GM21619 (cell line): Measurements from ENCODE around the gene LCN9.
"Not testable (repeated sequence)": the region's sequence is repeated elsewhere in the genome, so short reads cannot be mapped to it uniquely, and the experiment has no call there.

ENCODE experiments used
- ATAC-seq: cut with Tn5 transposase; IDR thresholded peaks from one replicate; pipeline ENCODE4 v1.9.1; 2021; ENCODE audit not compliant: unreplicated experiment

LCN9 gene, protein sequence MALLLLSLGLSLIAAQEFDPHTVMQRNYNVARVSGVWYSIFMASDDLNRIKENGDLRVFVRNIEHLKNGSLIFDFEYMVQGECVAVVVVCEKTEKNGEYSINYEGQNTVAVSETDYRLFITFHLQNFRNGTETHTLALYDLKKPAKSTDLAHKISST

DNA sequence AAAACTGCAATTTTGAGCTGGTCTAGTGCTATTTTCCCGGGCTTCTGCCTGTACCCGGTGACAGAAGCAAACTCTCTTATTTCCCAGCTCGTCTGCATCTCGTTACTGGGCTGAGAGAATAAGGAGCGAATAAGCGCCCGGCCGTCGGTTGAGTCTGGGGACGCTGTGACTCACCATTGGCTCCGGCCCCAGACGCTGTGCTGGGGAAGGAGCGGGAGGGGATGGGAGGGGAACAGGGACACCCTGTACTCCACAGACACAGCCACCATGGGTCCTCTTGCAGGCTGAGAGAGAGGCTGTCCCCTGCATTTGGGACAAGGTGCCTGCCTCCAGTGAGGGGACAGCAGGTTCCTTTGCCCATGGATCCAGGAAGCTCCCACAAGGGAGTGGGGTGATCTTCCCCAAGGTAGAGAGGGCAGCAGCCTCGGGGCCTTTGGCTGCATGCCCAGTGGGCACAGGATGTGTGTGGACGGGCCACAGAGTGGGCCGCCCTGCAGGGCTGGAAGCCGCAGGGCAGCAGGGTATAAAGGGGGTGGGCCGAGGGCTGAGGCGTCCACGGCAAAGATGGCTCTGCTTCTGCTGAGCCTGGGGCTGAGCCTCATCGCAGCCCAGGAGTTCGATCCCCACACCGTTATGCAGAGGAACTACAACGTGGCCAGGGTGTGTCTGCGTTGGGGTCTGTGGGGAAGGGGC is at the start of gene LCN9:
LCN9 (plus strand) TSS at position 552 of the 693 bp plus-strand sequence; CDS start at position 565, 13 bp downstream.
- no peak for ATAC-seq

DNA sequence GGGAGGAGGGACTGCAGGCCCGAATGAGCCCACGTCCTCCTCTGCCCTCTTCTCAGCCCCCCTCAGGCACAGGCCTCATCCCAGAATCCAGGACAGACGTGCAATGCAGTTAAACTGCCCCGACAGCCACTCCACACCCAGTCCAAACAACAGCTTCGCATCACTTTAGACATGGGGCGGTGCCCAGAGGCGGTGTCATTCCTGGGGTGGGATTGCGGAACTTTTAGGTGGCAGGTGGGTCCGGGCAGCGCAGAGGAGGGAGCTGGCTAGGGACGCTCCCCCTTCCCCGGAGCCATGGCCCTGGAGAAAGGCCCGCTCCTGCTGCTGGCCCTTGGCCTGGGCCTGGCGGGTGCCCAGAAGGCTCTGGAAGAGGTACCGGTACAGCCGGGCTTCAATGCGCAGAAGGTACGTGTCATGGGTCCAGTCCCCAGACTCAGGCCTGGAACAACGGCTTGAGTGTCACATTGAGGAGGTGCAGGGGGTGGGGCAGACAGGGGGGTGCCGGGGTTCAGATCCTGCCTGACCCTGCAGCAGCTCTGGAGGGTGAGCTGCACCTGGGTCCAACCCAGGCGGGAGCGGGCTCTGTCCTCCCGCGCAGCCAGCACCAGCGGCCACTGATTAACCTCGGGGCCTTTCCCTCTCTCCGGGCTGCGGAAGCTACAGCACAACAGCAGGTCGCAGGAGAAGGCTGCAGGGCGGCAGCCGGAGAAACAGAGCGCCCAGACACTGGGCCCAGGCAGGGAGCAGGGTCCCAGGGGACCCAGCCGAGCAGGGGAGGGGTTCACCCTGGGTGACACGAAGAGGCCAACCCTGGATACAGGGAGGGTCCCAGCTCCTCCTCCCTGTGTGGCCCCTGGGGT is 48.9 kb upstream of the LCN9 start:
- ATAC-seq: no peak

DNA sequence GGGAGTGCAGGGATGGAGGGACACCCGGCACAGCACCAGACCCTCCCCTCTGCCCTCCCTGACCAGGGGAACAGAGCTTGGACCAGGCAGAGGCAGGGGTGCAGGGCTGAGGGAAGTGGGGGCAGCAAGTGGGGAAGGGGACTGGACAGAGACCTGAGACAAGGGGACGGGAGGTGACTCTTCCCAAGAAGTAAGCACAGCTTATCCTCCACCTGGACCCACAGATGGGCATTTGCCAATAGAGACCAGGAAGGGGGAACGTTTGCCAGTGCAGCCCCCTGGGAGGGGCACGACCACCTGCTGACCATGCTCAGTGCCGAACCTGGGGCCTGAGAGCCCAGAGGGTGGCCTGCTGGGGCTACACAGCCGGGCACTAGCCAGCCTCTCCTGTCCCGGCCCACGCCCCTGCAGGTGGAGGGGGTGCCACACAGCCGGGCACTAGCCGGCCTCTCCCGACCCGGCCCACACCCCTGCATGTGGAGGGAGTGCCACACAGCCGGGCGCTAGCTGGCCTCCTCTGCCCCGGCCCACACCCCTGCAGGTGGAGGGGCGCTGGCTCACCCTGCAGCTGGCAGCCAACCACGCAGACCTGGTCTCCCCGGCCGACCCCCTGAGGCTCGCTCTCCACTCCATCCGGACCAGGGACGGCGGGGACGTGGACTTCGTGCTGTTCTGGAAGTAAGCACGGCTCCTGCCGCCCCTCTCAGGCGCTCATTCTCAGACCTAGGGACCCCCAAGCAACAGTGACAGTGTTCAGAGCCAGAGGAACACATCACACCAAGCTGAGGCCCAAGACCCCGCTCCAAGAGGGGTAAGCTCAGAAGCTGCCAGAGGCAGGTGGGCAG is 48.1 kb upstream of the LCN9 start:
- ATAC-seq: no peak

DNA sequence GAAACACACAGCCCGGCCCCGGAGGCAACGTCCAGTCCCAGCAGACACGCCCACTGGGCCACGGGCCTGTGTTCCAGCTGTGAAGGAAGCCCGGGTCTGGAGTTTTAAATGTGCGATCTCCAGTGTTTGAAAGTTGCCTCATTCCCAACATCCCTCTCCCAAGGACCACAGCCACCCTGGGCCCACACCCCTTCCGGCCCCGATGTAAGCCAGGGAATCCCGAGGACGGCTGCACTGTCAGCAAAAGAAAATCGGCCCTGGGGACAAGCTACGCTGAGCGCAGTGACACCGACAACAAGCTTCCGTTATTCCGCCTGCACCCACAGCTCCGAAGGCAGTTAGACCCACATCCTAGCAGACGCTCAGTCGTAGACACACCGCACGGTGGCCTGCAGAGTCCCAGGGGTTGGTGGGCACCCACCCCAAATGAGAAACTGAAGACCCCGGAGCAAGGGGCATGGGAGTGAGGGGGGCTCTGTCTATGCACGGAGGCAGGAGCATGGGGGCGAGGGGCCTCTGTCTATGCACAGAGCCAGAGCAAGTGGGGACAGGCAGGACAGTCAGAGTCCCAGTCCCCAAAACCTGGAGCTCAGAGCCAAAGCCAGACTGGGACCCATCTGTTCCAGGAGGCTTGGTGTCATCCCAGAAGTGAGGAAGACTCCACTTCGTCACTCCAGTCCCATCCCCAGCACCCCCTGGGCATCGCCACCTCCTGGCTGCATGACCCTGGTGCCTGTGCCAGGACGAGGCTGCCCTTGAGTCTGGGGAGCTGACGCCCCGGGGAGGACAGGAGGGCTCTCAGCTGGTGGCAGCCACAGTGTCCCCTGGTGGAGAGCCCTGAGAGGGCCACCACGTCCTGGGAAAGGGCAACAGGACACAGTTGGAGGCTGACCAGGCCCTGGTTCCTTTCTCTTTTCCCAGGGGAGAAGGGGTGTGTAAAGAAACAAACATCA is 47.2 kb upstream of the LCN9 start:
- ATAC-seq: no peak

DNA sequence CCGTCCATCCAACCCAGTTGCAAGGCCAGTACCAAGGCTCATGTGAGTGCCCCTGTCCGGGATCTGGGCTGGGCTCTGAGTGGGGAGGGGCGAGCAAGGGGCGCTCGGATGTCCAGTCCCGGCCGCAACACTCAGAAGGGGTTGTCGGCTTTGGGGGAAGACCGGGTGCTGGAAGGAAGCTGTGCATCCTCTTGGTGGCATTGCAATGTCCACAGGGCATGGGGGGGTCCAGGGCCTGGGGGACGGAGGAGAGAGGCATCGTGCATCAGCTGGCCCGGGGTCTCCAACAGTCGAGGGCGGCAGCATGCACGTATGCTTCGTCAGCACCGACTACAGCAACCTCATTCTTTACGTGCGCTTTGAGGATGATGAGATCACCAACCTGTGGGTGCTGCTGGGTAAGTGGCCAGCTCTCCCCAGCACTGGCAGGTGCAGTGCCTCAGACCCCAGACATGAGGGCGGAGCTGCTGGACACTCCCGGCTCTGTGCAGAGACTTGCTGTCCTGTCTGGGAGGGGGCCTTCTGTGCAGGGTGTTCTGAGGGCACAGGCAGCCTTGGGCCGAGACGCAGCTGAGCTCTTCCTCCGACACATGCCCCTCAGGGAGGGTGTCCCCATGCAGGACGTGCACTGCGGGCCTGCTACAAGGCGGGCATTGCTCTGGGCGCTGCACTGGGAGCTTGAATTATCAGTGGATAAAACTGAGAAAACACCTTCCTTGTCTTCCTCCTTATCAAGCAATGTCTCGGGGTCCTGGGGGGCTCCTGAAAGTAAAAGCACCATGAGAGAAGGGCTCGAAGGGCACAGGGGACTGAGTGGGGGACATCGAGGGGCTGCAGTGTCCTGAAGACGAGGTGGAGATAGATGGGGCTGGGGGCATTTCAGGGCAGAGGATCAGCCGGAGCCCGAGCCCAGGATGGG is 46.2 kb upstream of the LCN9 start:
- no peak for ATAC-seq

DNA sequence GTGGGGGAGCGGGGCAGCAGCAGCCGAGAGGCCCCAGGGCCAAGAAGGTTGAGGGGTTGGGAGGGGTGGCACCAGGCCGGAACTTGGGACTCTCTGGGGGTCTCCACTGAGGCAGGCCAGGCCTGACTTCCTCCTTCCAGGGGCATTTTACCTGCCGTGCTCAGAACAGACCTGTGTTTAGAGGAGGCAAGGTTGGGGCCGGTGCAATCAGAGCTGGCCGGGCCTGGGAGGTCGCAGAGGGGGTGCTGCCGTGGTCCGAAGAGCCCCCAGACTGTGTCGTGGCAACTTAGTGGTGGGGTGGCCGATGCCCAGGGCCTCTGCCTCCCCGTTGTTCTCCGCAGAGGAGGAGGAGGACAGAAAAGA is 45.6 kb upstream of the LCN9 start:
- ATAC-seq: no peak

DNA sequence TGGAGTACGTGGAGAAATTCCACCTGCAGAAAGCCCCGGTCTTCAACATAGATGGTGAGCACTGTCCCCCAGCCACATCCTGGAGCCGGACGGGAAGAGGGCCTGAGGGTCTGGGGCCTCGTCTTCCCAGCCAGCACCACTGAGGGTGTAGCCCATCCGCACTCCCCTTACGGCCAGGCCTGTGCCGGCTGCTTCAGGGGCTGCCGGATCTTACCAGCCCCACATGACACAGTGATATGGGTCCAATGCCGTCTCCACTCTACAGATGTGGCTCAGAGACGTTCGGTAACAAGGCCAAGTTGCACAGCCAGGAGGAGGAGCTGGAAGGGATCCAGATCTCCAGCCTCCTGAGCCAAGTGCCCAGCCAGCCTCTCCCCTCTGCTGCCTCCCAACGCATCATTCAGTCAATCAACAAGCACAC is 45.1 kb upstream of the LCN9 start:
- no peak for ATAC-seq

DNA sequence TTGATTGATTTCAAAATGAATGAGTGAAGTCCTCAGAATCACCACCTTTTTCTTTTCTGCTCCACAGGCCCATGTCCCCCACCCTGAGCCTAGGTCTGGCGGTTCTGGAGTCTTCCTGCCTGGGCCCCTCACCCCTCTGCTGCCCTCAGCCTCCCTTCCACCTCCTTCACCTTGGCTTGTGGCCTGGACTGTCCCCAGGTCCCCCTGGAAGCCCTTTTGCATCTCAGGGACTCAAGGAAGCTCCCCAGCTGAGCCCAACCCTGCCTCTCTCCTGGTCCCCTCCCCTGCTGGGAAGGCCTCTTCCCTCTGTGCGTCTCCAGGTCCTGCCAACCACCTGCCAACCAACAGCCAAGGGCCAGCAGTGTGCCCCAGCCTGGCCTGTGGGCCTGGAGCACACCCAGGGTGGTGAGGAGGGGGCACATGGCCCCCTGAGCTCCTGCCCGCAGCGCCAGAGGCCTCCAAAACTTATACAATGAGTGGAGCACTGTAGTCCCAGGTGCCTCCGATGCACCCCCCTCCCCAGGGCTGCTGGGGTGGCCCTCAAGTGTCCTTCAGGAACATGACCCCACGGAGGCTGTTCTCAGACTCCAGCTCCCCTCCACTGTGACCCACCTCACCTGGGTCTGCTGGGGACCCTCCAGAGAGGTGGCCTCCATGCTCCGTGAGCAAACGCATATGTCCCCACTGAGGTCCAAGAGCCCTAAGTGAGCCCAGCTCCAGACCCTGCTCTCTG is 44.1 kb upstream of the LCN9 start:
- no peak for ATAC-seq

DNA sequence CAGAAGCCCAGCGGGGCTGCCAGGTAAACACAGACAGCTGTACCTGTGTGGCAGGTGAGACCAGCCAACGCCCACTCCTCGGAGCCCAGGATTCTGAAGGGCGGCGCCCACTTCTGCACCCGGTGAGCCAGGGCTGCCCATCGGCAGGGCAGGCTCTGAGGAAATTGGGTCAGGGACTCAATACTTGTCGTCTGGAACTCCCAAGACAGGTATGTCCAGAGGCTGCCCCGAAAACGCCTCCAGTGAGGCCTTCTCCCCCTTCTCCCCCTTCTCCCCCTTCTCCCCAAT is 43.6 kb upstream of the LCN9 start:
- ATAC-seq: no peak

DNA sequence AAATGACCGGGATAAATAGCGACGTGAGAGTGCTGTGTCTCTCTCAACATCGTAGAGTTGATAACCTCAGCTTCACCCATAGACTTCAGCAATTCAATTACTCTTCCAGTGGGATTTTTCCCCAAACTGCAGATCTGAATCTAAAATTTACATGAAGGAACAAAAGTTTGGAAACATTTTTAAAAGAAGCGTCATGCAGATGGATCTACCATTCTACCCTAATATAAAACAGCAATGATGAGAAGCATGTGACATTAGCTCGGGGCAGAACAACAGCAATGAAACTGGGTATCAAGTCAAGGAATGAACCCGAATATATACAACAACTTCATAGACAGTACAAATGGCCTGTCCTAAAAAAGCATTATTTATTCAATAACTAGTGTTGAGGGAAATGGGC is 42.6 kb upstream of the LCN9 start:
- no peak for ATAC-seq

DNA sequence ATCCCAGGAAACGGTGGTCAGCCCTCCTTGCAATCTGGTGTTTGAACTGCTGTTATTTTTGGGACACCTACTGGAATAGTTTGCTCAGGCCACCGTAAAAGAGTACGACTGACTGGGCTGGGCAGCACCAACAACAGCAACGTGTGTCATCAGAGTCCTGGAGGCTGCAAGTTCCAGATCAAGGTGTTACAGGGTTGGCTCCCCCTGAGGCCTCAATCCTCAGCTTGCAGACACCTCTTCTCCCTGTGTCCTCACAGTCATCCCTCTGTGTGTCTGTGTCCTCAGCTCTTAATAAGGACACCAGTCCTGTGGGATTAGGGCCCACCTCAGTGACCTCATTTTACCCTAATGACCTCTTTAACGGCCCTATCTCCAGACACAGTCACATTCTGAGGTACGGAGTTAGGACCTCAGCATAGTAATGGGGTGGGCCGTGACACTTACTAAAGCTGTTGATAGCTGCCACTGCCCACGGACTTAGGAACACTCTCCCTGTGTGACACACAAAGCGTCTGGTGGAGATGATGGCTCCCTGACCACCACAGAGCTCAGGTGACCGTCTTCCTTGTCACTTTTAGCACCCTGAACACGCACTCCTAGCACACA is 40.6 kb upstream of the LCN9 start:
- no peak for ATAC-seq

DNA sequence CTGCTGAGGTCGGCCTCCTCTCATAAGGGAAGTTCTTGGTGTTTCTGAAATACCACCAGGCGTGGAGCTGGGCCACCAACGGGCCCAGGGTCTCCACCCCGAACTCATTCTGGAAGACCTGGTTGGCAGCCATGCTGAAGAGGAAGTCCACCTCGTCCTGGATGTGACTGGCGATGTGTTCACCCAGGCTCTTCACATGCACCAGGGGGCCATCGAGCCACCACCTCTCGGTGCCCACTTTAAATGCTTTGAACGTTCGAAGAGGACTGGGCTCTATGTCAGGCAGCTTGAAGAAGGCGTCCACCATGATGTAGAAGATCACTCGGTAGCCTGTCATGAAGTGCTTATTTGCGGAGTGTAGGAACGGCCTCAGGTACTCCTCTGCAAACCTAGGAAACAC is 38.8 kb upstream of the LCN9 start:
- ATAC-seq: no peak

DNA sequence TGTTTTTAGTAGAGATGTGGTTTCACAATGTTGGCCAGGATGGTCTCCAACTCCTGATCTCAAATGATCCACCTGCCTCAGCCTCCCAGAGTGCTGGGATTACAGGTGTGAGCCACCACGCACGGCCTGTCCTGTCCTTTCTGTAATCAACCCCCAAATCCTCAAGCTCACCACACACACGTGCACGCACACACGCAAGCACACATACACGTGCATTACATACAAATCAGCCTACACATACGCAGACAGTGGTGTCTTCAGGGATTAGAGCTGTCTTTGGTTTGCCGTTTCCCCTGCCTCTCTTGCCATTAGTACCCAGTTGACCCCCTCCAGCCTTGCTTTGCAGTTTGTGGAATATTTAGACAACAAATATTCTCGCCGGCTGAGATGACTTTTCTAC is 30.3 kb upstream of the LCN9 start:
- no peak for ATAC-seq

DNA sequence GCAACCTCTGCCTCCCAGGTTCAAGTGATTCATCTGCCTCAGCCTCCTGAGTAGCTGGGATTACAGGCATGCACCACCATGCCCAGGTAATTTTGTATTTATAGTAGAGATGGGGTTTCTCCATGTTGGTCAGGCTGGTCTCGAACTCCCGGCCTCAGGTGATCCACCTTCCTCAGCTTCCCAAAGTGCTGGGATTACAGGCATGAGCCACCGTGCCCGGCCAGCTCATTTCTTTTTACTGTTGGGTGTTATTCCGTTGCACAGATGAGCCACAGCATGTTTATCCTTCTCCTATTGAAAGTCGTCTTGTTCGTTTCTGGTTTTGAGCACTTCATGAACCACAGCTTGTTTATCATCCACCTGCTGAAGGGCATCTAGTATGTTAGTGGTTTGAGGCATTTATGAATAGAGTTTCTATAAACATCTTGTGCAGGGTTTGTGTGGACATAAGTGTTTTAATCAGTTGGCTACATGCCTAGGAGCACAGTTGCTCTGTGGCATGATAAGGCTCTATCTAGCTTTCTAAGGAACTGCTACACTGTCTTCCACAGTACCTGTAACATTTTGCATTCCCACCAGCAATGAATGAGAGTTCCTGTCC is 26.1 kb upstream of the LCN9 start:
- ATAC-seq: not testable (repeated sequence)

DNA sequence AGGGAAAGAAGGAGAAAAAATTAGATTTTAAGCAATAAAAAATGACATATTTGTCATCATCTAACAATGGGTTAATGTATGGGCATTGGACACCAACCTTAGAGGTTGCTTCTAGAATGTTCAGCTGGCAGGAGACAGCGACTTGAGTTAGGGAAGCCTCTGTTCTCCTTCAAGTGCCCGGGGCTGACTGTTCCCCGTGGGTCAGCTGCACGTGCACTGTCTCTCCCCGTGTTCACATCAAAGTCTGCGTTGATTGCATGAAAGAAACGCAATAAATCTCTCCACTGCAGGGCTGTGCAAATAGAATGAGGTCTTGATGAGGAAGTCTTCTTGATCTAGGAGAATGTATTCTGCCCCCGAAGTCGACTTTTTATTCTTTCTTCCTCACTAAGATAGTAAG is 23.9 kb upstream of the LCN9 start, which contains the start of gene GLT6D1:
GLT6D1 (minus strand) TSS at position 345 of the 400 bp plus-strand sequence. CDS start 353 bp downstream, outside the sequence.
- no peak for ATAC-seq

DNA sequence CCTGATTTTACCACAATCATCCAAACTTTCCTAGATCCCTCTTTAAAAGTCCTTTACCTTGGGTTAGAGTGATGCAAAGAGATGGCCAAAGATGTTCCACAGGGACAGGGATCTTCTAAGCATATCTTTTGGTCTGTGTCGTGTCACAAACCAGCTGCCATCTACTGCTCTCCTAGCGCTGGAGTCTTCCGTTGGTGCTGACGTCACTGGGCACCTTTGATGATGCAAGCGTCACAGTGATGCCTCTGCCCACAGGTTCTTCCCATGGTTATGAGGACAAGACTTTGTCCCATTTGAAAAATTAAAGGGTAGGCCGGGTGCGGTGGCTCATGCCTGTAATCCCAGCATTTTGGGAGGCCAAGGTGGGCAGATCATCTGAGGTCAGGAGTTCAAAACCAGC is 22.1 kb upstream of the LCN9 start:
- no peak for ATAC-seq

DNA sequence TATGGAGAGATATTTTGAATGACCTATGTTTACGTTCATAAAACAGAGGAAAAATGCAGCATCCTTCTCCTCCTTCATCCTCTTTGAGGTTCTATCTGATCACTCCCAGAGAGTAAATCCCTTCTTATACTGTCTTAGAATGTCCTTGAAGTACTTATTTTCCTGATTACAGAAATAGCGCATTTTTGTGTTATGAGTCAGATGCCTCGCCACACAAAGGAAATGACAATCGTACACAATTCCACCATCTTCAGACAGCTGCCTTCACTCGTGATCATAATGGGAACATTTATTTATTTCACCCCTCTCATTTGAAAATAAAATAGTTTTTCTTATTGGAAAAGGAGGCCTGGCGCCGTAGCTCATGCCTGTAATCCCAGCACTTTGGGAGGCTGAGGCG is 21.4 kb upstream of the LCN9 start:
- no peak for ATAC-seq
